ENCODE measurements around the gene GRM8.

The GRM8 gene

GRCh38 chr7:127252778-127253280 is at the start of gene GRM8:
Gene GRM8, minus strand, starts transcription at chr7:127252941.
- no peak for FAIRE-seq

DNA sequence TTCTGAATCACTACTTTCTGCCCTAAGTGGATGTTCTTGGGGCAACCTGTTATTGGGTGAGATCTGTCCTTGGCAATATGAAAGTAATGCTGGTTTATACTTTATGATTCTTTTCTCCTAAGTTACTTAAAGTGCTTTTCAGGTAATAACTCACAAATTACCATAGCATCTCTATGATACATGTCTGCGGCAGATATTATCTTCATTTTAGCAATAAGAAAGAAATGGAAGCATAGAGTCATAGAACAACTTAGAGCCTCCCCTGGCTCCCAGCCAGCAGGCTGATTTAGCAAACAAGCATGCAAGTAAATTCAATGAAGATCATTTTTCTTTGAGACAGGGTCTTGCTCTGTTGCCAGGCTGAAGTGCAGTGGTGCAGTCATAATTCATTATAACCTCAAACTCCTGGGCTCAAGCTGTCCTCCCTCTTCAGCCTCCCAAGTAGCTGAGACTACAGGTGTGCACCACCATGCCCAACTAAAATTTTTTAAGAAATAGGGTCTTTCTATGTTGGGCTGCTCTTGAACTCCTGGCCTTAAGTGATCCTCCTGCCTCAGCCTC is 38.1 kb upstream of the GRM8 start:
- no peak for FAIRE-seq

DNA sequence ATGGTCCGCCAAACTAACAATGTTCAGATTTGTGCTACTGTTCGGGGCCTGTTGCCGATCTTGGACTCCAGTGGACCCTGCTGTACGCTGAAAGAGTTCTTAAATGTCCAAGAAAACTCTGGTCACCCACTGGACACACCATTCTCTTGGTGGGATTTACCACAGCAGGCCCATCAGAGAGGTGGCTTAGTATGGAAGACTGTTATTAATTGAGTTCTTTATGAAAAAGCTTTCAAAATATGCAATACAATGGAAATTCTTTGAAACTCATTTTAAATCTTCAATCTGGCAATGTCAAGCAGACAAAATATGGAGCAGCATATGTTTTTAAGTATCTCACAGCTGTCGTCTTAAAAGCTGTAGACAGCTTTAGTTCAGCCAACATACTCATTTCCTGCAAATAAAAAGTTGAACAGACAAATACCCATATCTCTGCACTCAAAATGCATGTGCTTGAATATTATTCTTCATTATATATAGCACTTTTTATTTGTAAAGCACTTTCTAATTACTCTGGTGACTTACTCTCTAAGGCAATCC is 37.4 kb upstream of the GRM8 start:
- no peak for FAIRE-seq

- FAIRE-seq: no peak
These were observed 34.4 kb upstream of the GRM8 start for GRCh38 chr7:127287133-127287532.

DNA sequence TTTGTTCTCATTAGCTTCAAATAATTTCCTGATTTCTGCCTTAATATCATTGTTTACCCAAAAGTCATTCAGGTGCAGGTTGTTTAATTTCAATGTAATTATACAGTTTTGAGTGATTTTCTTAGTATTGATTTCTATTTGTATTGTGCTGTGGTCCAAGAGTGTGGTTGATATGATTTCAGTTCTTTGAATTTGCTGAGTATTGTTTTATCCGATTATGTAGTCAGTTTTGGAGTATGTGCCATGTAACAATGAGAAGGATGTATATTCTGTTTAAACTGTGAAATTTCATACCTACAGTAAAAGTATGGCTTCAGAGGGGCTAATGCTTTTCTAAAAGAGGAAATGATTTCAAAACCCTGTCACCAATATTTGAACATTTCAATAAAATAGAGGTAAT is 17.4 kb upstream of the GRM8 start:
- FAIRE-seq: no peak

GRCh38 chr7:127266047-127266446 is 13.3 kb upstream of the GRM8 start:
- FAIRE-seq: no peak

DNA sequence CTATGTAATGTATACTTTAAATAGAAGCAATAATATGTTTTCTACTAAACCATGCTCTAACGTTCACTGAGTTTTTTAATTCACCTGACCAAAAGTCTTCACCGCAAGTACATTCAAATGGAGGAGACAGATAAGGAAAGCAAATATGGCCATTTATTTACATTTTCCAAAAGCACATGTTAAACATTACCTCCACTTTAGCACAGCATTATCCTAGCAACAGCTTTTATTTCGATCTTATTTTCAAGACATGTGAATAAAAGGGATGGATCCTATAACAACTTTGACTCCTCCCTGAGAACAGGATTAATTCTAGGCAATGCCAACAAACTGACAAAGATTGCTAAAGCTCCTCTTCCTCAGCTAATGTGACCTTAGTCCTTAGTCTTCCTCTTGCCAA is 11.5 kb upstream of the GRM8 start:
- peak; percentile 21 for FAIRE-seq

- FAIRE-seq: no peak
These were observed 5.4 kb upstream of the GRM8 start for GRCh38 chr7:127258111-127258510.

GRCh38 chr7:127257086-127257485 is 4.3 kb upstream of the GRM8 start:
- FAIRE-seq: no peak

GRCh38 chr7:127256041-127256725 is 3.4 kb upstream of the GRM8 start:
- FAIRE-seq: no peak

DNA sequence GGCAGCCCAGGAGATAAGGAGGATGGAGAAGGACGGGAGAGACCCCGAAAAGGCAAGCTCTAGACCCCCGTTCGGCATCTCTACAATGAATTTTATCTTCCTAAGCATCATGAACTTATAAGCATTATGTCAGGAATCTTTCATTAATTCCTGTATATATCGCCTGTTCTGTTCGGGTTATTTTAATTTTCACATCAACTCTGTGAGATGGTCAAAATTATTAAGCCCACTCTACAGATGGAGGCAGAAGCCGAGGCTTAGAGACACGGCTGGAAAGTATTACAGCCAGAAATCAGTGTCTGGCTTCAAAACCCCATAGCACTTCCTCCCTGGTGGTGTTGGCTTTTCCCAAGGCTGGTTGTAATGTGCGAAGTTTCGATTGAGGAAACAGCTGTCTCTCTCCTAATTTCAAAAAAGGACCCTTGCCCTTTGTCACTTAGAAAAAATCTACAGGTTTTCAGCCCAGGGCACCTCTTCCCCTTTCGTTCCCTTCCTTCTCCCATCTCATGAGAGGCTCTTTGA is 1.5 kb upstream of the GRM8 start:
- no peak for FAIRE-seq

DNA sequence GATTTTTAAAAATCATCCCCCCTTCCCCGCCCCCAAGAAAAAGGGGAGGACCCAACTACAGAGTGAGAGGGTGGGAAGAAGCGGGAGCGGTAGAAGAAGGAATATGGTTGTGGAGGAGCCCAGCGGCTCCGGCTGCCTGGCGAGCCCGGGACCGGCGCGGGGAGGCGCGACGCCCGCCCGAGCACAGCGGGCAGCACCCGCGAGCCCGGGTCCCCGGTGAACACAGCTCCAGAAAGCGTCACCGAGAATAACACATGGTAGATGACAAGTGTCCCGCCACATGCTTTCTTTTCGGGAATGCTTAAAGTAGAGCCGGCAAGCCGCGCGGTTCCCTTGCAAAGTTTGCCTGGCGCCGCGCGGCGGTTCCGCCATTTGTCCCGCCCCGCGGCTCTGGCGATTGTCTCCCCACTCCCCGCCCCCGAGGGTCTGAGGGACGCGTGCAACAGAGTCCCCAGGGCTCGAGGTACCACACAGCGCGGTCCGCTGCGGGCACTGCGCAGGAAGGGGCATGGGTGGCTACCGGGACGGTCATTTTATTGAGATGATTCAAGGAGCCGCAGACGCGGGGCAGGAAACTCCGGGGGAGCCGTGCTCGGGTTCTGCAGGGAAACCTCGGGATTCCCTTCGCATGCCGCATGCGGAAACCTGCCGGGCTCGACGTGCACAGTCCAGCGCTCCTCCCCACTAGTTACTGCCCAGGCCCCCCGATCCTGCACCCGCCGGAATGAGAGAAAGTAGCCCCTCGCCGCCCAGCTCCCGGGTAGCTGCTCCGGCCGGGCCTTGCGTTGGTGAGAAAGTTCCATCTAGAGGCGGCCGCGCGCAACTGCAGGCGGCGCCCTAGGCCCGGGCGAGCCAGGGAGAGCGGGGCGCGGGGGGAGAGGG is 781 bp upstream of the GRM8 start:
- no peak for FAIRE-seq

GRCh38 chr7:127252377-127252713 is 396 bp downstream of the GRM8 start:
- no peak for FAIRE-seq

DNA sequence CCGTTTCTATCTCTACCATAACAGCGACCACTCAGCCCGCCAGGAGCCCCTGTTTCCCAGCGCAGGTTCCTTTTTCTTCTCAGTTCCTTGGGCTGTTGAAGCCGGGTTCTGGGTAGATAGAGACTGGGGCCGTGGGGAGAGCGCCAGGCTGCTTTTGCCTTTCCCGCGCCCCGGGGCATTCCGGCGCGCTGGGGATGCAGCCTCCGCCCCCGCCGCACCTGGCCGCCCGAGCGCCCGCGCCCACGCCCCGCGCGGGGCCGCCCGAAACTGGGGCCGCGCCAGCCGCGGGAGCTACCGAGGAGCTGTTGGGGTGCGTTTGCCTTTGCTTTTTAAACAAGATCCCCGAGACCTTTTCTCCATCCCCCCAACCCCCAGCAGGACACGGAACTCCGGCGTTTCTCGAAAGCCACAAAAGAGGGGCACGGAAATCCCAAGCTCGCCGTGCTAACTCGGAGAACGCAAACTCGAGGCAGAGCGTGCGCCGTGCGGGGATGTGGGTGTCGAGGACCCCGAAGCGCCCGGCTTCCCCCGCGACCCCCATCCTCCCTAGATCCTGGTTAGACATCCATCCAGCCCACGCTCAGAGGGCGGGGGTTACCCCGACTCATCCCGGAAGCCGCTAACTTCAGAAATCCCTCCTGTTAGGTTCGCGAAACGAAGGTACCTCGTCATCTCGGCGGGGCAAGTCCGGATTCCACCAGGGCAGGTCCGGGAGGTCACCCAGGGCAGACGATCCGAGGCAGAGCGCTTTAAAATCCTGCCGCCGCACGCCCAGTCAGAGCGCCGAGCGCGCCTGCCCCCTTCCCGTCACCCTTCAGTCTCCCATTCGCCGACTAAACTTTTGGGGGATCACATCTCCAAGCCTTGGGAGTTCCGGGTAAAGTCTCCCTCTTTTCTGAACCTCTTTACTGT is 1.0 kb downstream of the GRM8 start:
- no peak for FAIRE-seq

- FAIRE-seq: no peak
These were observed 1.7 kb downstream of the GRM8 start for GRCh38 chr7:127251036-127251464.

- no peak for FAIRE-seq
These were observed 2.3 kb downstream of the GRM8 start for GRCh38 chr7:127250312-127251035.

DNA sequence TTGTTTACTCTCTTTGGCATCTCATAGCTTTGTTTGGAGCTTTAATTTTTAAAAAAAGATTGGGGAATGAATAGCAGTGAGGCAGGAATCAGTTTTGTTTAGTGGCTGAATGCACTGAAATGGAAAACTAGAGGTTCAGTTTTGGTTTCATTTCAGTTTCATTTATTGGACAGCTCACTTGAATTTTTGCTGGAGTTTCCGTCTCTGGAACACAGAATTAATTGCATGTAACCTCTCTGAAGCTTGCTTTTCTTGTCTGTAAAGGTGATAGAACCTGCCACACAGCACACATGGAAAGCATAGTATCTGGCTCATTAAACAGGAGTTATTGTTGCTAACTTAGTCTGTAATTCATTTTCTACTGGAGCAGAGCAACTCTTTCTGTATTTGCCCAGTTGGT is 7.1 kb downstream of the GRM8 start:
- FAIRE-seq: no peak

DNA sequence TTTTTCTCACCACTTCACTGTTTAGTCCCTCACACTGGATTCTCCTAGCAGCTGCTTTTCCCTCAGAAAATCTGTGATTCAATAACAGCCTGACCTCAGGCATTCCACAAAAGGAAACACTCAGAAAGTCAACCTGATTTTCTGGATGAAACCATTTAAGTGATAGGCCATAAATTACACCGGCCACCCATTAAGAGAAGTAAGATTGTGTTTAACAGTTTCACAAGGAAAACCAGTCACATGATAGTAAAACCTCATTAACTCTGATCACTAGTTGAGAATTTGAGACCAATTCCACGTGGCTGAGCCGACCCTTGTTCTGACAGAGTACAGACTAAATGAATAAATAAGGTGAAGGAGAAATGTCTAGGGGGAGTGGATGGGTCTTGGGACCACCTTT is 7.7 kb downstream of the GRM8 start:
- FAIRE-seq: no peak

DNA sequence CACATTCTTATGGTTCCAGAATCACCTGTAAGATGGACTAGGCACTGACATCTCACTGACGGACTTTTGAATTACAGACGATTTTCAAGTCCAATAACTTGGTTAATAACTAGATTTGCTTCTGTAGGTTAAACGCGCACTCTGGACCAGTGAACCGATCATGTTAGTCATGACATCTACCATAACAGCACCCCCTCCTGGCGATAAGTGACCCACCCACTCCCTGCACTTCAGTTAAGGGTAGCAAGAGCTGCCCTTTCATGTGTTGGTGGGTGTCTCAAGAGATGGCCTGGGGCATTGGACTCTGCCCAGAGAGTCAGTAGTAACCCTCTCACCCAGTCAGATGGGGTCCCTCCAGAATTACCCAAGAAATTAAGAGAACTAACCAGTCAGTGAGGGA is 12.9 kb downstream of the GRM8 start:
- no peak for FAIRE-seq

GRCh38 chr7:127233630-127234029 is 19.1 kb downstream of the GRM8 start:
- FAIRE-seq: no peak

- FAIRE-seq: no peak
These were observed 21.3 kb downstream of the GRM8 start for GRCh38 chr7:127231415-127231814.
